BJ (cell line): ENCODE data around the gene OR10A3. TPM values are rescaled to one million over a fixed set of nuclear protein-coding genes. Genes with fewer than 3 reads are reported as not detected.

Experiments used
- CTCF ChIA-PET: fragments of 350-600 bp; formaldehyde crosslinking; extraction: SDS; loops from one replicate; lab custom pipeline; 2021; ENCODE audit warnings: antibody characterized with exemption, inconsistent platforms; lab: Yijun Ruan, JAX
- POLR2A ChIA-PET: fragments of 300-600 bp; sonication (Branson Sonifier 250); formaldehyde crosslinking; extraction: SDS; loops from one replicate; lab custom pipeline; 2021; ENCODE audit warnings: antibody characterized with exemption; lab: Charles Lee
- DNase-seq: peaks from one replicate; pipeline ENCODE4 v3.0.0-alpha.2; 2011; ENCODE audit warnings: low read depth
- H3K27me3 ChIP-seq: 2 replicates; pipeline ENCODE4 v1.6.0; 2011; ENCODE audit warnings: low read length; ENCODE audit not compliant: control insufficient read depth, insufficient read depth
- H3K36me3 ChIP-seq: 2 replicates; pipeline ENCODE4 v1.5.1; 2011; ENCODE audit warnings: low read length; ENCODE audit not compliant: control insufficient read depth, insufficient read depth
- H3K4me3 ChIP-seq: 2 replicates; pipeline ENCODE4 v1.5.1; 2011; ENCODE audit warnings: low read depth, mild to moderate bottlenecking, control low read depth, low read length
- CTCF ChIP-seq: IDR thresholded peaks from 2 replicates; pipeline ENCODE4 v1.5.1; 2011; ENCODE audit warnings: low read depth, mild to moderate bottlenecking, control low read depth, inconsistent platforms, low read length, moderate library complexity; ENCODE audit not compliant: insufficient read depth
- polyA plus RNA-seq: library from polyadenylated mRNA; depleted of rRNA; stranded (reverse); fragments of >200 nt; gene quantifications from 2 replicates; pipeline ENCODE4 v1.2.3, GENCODE V29; 2011

The OR10A3 gene
- polyA plus RNA-seq, 1 experiment = 0.07 TPM

GRCh38 chr11:7904917-7905316 is 36.6 kb downstream of the OR10A3 start:
- Histone ChIP-seq H3K4me3 (no peak overlapping the region), H3K36me3 (no peaks in the 10 kb centered on the region), H3K27me3 (no peaks in the 10 kb centered on the region)
- no peak for DNase-seq
- ChIA-PET POLR2A (interaction anchor here (0.6 to 1.1 kb wide), 4 partner anchors 65 to 82 kb away, joined by 3 to 10 read pairs (median 6); partner anchors contain the start of gene EIF3F), CTCF (interaction anchor here (0.6 to 9.7 kb wide), 9 partner anchors 12 to 192 kb away, joined by 3 to 196 read pairs (median 21); partner anchors contain the start of gene EIF3F)
- peak; percentile 52 for TF ChIP-seq CTCF

- no peaks in the 10 kb centered on the region for H3K27me3 ChIP-seq
- ChIA-PET POLR2A (no interaction called here), CTCF (interaction anchor here (0.6 to 9.7 kb wide), 9 partner anchors 11 to 187 kb away, joined by 3 to 196 read pairs (median 21); partner anchors contain the start of gene EIF3F)
- H3K36me3 ChIP-seq = no peaks in the 10 kb centered on the region
- no peak overlapping the region for H3K4me3 ChIP-seq
- no peak for DNase-seq
- TF ChIP-seq CTCF = no peak
Observed at GRCh38 chr11:7903940-7904339, 37.6 kb downstream of the OR10A3 start.

- Histone ChIP-seq H3K36me3 (no peaks in the 10 kb centered on the region), H3K27me3 (no peaks in the 10 kb centered on the region), H3K4me3 (no peak overlapping the region)
- CTCF ChIA-PET = interaction anchor here (0.9 to 9.7 kb wide), 3 partner anchors 8 to 83 kb away, joined by 3 to 196 read pairs (median 80); partner anchors contain the start of gene EIF3F
- POLR2A ChIA-PET = interaction anchor here (0.5 to 0.7 kb wide), 2 partner anchors 68 to 82 kb away, joined by 3 to 4 read pairs; no protein-coding TSS in a partner anchor
- no peak for TF ChIP-seq CTCF
- no peak for DNase-seq
Observed at GRCh38 chr11:7901319-7901854, 40.1 kb downstream of the OR10A3 start.

- POLR2A ChIA-PET = interaction anchor here (0.6 to 0.7 kb wide), 2 partner anchors 83 to 223 kb away, joined by 3 to 5 read pairs; no protein-coding TSS in a partner anchor
- no peak for DNase-seq
Observed at GRCh38 chr11:7900686-7901085, 40.8 kb downstream of the OR10A3 start.

More at GRCh38 chr11:7900686-7901085, 40.8 kb downstream of the OR10A3 start:
- Histone ChIP-seq H3K4me3 (no peak overlapping the region), H3K36me3 (no peaks in the 10 kb centered on the region), H3K27me3 (no peaks in the 10 kb centered on the region)
- TF ChIP-seq CTCF = no peak
- CTCF ChIA-PET = interaction anchor here (8.5 to 9.7 kb wide), 2 partner anchors 7 to 84 kb away, joined by 80 to 196 read pairs; partner anchors contain the start of gene EIF3F
